Measurements from ENCODE around the gene XPR1. TPM values are rescaled to one million over a fixed set of nuclear protein-coding genes. Genes with fewer than 3 reads are reported as not detected.
A peak's percentile ranks its signal among the peaks of the same experiment; 100 is the strongest.

XPR1 gene
- total and polyA plus RNA-seq, 7 experiments from 2014 or later, result 5.4 to 19.7 (median 15.4) TPM

DNA sequence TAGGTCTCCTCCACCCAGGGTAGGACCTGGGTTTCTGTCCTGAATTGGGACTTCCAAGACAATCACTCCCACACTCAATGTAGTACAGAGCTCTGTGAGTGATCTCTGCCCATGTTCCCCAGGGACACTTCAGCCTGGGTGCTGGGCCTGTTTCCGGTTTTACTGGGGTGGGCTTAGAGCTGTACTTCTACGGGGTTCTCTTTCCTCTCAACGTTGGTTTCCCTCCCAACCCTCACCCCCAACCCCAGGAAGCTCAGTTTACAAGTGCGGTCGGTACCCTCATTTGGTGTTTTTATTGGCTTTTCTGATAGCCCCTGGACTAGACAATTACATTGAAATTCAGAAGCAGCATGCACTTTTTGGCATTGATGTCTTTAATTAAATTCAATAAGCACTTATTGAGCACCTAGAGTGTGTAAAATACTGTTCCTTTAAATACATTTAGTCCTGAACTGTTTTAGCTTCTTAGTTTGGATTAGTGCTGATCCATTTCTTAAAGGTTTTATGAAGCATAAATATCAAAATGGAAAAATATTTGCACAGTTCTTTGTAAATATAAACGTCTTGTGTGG is 542 bp upstream of the XPR1 start:
- intact Hi-C loops (cut with micrococcal nuclease), result loop anchor here (1.0 to 10.0 kb wide), 17 partner anchors 96 to 1906 kb away; partner anchors contain the start of genes QSOX1 (in 2 of the 2), ACBD6 (in 1 of the 2), IER5 (in 1 of the 2) and LHX4 (in 1 of the 2)
- H3K9me3 Mint-ChIP-seq, result peaks cover 0 to 3% (median 0%) of the 10 kb centered on the region in 11 donors
- peaks cover 12 to 16% of the 10 kb centered on the region in 2 donors for H3K4me1 ChIP-seq (ENCODE audit: control insufficient read depth in 2 of 2, insufficient read depth in 2 of 2, low read length in 2 of 2)
- CTCF ChIA-PET, result interaction anchor here (0.7 kb wide), 2 partner anchors 130 to 786 kb away, joined by 4 read pairs; no protein-coding TSS in a partner anchor
- H3K4me3 ChIP-seq (ENCODE audit: low read length), result no peak overlapping the region
- POLR2A ChIA-PET, result interaction anchor here (0.5 to 2.7 kb wide), 5 partner anchors 9 to 352 kb away, joined by 3 to 14 read pairs (median 4); partner anchors contain the start of gene ACBD6
- no peak for ATAC-seq
- H3K4me3 Mint-ChIP-seq, result no peak overlapping the region
- H3K36me3 ChIP-seq (ENCODE audit: control insufficient read depth in 2 of 3, insufficient read depth in 3 of 3, low read length in 3 of 3), result peaks cover 0 to 5% (median 0%) of the 10 kb centered on the region in 3 experiments
- no peaks in the 10 kb centered on the region for H3K27me3 ChIP-seq (ENCODE audit: control insufficient read depth in 2 of 2, insufficient read depth in 2 of 2, low read length in 2 of 2)
- H3K27ac ChIP-seq (ENCODE audit: low read depth, low read length), result peak overlapping the region; percentile 94
- H3K36me3 Mint-ChIP-seq, result peaks cover 0 to 1% (median 0%) of the 10 kb centered on the region in 5 donors
- H3K27ac Mint-ChIP-seq, result peak overlapping the region in 5 of 9 donors; percentile 91 to 95 (median 93)
- H3K9me3 ChIP-seq (ENCODE audit: control insufficient read depth in 2 of 3, low read length in 3 of 3), result no peaks in the 10 kb centered on the region
- H3K4me1 Mint-ChIP-seq, result peaks cover 0 to 15% (median 9%) of the 10 kb centered on the region in 7 donors
- DNase-seq, result peak in 1 of 9 donors; percentile 7
- H3K27me3 Mint-ChIP-seq, result peaks cover 0 to 10% (median 5%) of the 10 kb centered on the region in 5 donors

DNA sequence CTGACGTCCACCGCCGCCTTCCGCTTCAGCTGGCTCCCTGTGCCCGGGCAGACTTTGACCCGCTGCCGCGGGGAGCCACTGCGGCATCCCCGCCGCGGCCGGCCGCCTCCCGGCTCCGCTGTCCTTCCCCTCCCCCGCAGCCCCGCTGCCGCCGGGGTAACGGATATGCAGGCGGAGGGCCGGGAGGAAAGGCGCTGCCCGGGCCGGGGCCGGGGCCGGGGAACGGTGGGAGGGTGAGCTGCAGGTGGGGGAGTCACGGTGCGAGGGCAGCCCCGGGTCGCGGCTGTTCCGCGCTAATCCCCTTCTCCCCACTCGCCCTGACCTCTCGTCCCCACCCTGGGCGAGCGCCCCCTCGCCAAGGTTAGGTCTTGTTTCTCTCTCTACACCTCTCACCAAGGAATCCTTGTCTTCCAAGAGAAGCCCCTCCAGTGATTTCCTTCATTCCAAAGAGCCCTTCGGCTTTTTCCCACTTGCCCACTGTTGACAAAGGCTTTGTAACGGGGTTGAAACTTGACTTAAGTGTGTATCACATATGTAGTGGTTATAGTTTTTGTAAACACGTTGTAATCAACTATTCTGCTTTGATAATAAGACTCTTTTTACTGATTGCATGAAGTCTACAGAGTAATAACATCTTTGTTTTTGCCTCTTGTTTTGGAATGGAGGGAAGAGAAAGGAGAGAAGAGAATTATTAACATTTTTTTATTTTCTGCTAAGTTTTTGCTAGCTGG is 669 bp downstream of the XPR1 start:
- ATAC-seq (peak; percentile 30), DNase-seq (peak in 5 of 9 donors; percentile 46 to 80 (median 64))
- ChIA-PET POLR2A (interaction anchor here (0.6 to 2.7 kb wide), 4 partner anchors 15 to 220 kb away, joined by 3 to 14 read pairs (median 4); partner anchors contain the start of gene ACBD6), CTCF (no interaction called here)
- H3K27me3 ChIP-seq (ENCODE audit: control insufficient read depth in 2 of 2, insufficient read depth in 2 of 2, low read length in 2 of 2), result no peaks in the 10 kb centered on the region
- Mint-ChIP-seq H3K36me3 (peaks cover 0 to 4% (median 4%) of the 10 kb centered on the region in 5 donors), H3K9me3 (no peaks in the 10 kb centered on the region), H3K27ac (peak overlapping the region in 5 of 9 donors; percentile 91 to 95 (median 93)), H3K4me3 (no peak overlapping the region), H3K27me3 (peaks cover 0 to 4% (median 0%) of the 10 kb centered on the region in 5 donors), H3K4me1 (peaks cover 0 to 19% (median 13%) of the 10 kb centered on the region in 7 donors)
- intact Hi-C loops (cut with micrococcal nuclease), result loop anchor here (1.0 to 10.0 kb wide), 23 partner anchors 48 to 1908 kb away; partner anchors contain the start of genes QSOX1 (in 2 of the 2), STX6 (in 2 of the 2), TOR1AIP1 (in 2 of the 2) and ACBD6 (in 1 of the 2)
- H3K36me3 ChIP-seq (ENCODE audit: control insufficient read depth in 2 of 3, insufficient read depth in 3 of 3, low read length in 3 of 3), result peaks cover 0 to 5% (median 0%) of the 10 kb centered on the region in 3 experiments
- H3K27ac ChIP-seq (ENCODE audit: low read depth, low read length), result peak overlapping the region; percentile 94
- peak overlapping the region; percentile 85 for H3K4me3 ChIP-seq (ENCODE audit: low read length)
- no peaks in the 10 kb centered on the region for H3K9me3 ChIP-seq (ENCODE audit: control insufficient read depth in 2 of 3, low read length in 3 of 3)
- peaks cover 12 to 16% of the 10 kb centered on the region in 2 donors for H3K4me1 ChIP-seq (ENCODE audit: control insufficient read depth in 2 of 2, insufficient read depth in 2 of 2, low read length in 2 of 2)

DNA sequence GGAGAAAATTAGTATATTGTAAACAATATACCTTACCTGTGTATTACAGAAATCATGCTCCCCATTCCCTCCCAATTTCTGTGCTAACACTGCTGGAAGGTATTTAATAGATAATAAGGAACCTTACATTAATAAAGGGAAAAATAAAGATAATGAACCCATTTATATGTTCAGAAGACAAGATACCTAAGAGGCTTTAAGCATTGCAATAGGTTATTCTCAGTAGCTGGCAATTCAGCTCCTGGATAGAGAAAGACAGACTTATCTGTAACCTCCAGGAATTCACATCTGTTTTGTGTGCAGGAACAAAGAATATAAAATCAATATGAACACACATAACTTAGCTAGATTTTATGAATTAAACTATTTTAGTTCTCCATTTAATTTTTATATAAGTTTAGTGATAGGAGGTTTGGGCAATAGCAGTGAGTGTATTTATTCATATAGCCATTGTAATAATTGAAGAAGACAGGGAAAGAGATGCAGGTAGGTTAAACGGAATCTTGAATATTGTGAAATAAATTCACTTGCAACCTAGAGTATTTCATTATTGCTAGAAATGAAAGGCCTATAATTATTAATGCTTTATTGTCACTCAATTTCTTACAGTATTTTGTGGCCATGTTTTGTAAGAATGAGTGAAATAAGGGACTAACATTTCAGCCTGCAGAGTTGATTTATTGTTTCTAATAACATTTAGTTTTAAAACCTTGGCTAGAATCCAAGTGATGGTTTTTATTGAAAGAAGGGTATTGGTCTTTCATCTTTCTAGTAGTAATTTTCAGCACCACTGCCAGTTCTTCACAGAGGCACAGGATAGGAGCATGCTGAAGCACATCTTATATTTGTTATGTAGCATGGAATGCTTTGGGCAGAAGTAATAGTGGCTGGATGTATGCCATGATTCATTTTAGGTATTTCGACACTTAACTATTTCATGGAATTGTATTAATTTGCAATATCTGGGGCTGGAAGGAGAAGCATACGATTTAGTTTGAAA is 1.5 kb downstream of the XPR1 start:
- Mint-ChIP-seq H3K27ac (no peak overlapping the region), H3K36me3 (peaks cover 0 to 4% (median 4%) of the 10 kb centered on the region in 5 donors), H3K9me3 (no peaks in the 10 kb centered on the region), H3K4me1 (peaks cover 0 to 19% (median 13%) of the 10 kb centered on the region in 7 donors), H3K27me3 (peaks cover 0 to 2% (median 0%) of the 10 kb centered on the region in 5 donors), H3K4me3 (no peak overlapping the region)
- Histone ChIP-seq H3K9me3 (ENCODE audit: control insufficient read depth in 2 of 3, low read length in 3 of 3) (no peaks in the 10 kb centered on the region), H3K4me1 (ENCODE audit: control insufficient read depth in 2 of 2, insufficient read depth in 2 of 2, low read length in 2 of 2) (peaks cover 12 to 16% of the 10 kb centered on the region in 2 donors), H3K27me3 (ENCODE audit: control insufficient read depth in 2 of 2, insufficient read depth in 2 of 2, low read length in 2 of 2) (no peaks in the 10 kb centered on the region), H3K4me3 (ENCODE audit: low read length) (peak overlapping the region; percentile 85), H3K36me3 (ENCODE audit: control insufficient read depth in 2 of 3, insufficient read depth in 3 of 3, low read length in 3 of 3) (peaks cover 0 to 5% (median 0%) of the 10 kb centered on the region in 3 experiments), H3K27ac (ENCODE audit: low read depth, low read length) (peak overlapping the region; percentile 94)
- intact Hi-C loops (cut with micrococcal nuclease), result loop anchor here (2.0 to 10.0 kb wide), 16 partner anchors 49 to 1909 kb away; partner anchors contain the start of genes QSOX1 (in 2 of the 2), LHX4 (in 1 of the 2), RALGPS2 (in 1 of the 2) and SOAT1 (in 1 of the 2)
- POLR2A ChIA-PET, result interaction anchor here (0.7 to 2.7 kb wide), 3 partner anchors 131 to 219 kb away, joined by 3 to 14 read pairs (median 3); partner anchors contain the start of gene ACBD6
- no peak for DNase-seq
- no peak for ATAC-seq
- CTCF ChIA-PET, result no interaction called here

DNA sequence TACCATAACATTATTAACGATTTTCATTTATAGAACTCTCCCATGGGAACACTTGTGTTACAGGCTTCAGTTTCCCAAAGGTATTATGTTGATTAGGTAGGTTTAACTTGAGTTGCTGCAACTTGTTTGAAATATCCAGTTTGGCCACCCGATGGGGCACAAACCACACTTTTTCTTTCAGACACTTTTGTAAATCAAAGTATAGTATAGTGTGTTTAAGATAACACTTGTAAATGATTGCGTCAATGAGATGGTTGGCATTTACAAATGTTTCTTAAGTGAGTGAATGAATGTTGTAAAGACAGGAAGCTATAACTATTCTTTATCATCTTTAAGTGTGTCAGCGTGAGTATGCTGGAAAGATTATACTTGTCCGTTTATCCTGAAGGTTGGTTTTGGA is 4.3 kb downstream of the XPR1 start:
- H3K4me3 ChIP-seq (ENCODE audit: low read length), result no peak overlapping the region
- intact Hi-C loops (cut with micrococcal nuclease), result loop anchor here (10.0 kb wide), 5 partner anchors 101 to 1911 kb away; partner anchors contain the start of genes LHX4 (in 1 of the 2), RALGPS2 (in 1 of the 2) and SOAT1 (in 1 of the 2)
- POLR2A ChIA-PET, result no interaction called here
- H3K27me3 ChIP-seq (ENCODE audit: control insufficient read depth in 2 of 2, insufficient read depth in 2 of 2, low read length in 2 of 2), result no peaks in the 10 kb centered on the region
- H3K36me3 ChIP-seq (ENCODE audit: control insufficient read depth in 2 of 3, insufficient read depth in 3 of 3, low read length in 3 of 3), result peaks cover 0 to 5% (median 0%) of the 10 kb centered on the region in 3 experiments
- H3K27ac ChIP-seq (ENCODE audit: low read depth, low read length), result no peak overlapping the region
- H3K9me3 Mint-ChIP-seq, result no peaks in the 10 kb centered on the region
- H3K9me3 ChIP-seq (ENCODE audit: control insufficient read depth in 2 of 3, low read length in 3 of 3), result no peaks in the 10 kb centered on the region
- H3K36me3 Mint-ChIP-seq, result peaks cover 0 to 10% (median 4%) of the 10 kb centered on the region in 5 donors
- DNase-seq, result no peak
- CTCF ChIA-PET, result no interaction called here
- H3K4me1 ChIP-seq (ENCODE audit: control insufficient read depth in 2 of 2, insufficient read depth in 2 of 2, low read length in 2 of 2), result peaks cover 12 to 15% of the 10 kb centered on the region in 2 donors
- H3K4me1 Mint-ChIP-seq, result peaks cover 9 to 31% (median 27%) of the 10 kb centered on the region in 7 donors
- no peak overlapping the region for H3K4me3 Mint-ChIP-seq
- no peak overlapping the region for H3K27ac Mint-ChIP-seq
- H3K27me3 Mint-ChIP-seq, result no peaks in the 10 kb centered on the region
- no peak for ATAC-seq

DNA sequence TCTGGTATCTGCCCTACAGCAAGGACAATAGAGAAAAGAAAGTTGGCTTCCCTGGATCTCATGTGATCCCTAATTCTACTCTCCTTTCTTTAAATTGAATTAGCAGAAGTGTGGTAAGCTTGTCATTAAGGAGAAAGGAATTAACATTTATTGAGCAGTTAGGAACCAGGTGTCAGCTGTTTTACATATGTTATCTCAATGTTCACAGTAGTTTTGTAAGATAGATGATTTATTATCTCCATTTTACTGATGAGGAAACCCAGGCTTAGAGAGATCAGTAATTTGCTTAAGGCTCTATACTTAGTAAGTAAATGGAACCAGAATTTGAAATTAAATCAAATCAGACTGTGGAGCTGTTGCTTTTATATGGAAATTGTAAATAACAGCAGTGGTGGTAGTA is 8.0 kb downstream of the XPR1 start:
- Histone ChIP-seq H3K27ac (ENCODE audit: low read depth, low read length) (no peak overlapping the region), H3K36me3 (ENCODE audit: control insufficient read depth in 2 of 3, insufficient read depth in 3 of 3, low read length in 3 of 3) (no peaks in the 10 kb centered on the region), H3K4me1 (ENCODE audit: control insufficient read depth in 2 of 2, insufficient read depth in 2 of 2, low read length in 2 of 2) (no peaks in the 10 kb centered on the region), H3K4me3 (ENCODE audit: low read length) (no peak overlapping the region), H3K27me3 (ENCODE audit: control insufficient read depth in 2 of 2, insufficient read depth in 2 of 2, low read length in 2 of 2) (no peaks in the 10 kb centered on the region), H3K9me3 (ENCODE audit: control insufficient read depth in 2 of 3, low read length in 3 of 3) (no peaks in the 10 kb centered on the region)
- H3K4me1 Mint-ChIP-seq, result peaks cover 8 to 42% (median 36%) of the 10 kb centered on the region in 7 donors
- CTCF ChIA-PET, result no interaction called here
- no peak for ATAC-seq
- no peak overlapping the region for H3K27ac Mint-ChIP-seq
- no peaks in the 10 kb centered on the region for H3K9me3 Mint-ChIP-seq
- intact Hi-C loops (cut with micrococcal nuclease), result loop anchor here (10.0 kb wide), 5 partner anchors 105 to 1915 kb away; partner anchors contain the start of genes LHX4 (in 1 of the 2), RALGPS2 (in 1 of the 2) and SOAT1 (in 1 of the 2)
- H3K27me3 Mint-ChIP-seq, result no peaks in the 10 kb centered on the region
- no peak for DNase-seq
- peaks cover 0 to 26% (median 9%) of the 10 kb centered on the region in 5 donors for H3K36me3 Mint-ChIP-seq
- H3K4me3 Mint-ChIP-seq, result no peak overlapping the region
- POLR2A ChIA-PET, result interaction anchor here (0.6 kb wide), 1 partner anchor 214 kb away, joined by 5 read pairs; no protein-coding TSS in a partner anchor

Data from naive thymus-derived CD4-positive, alpha-beta T cell (primary cell).